NCI-H226 (cell line): Measurements from ENCODE around the gene CCDC127.
"Not testable (repeated sequence)": the region's sequence is repeated elsewhere in the genome, so short reads cannot be mapped to it uniquely, and the experiment has no call there.

ENCODE experiments used
- DNase-seq: peaks from one replicate; pipeline ENCODE4 v3.0.0-alpha.2; 2015

Gene CCDC127

GRCh38 chr5:231661-232060 lies 13.7 kb upstream of the CCDC127 start:
- no peak for DNase-seq

DNA sequence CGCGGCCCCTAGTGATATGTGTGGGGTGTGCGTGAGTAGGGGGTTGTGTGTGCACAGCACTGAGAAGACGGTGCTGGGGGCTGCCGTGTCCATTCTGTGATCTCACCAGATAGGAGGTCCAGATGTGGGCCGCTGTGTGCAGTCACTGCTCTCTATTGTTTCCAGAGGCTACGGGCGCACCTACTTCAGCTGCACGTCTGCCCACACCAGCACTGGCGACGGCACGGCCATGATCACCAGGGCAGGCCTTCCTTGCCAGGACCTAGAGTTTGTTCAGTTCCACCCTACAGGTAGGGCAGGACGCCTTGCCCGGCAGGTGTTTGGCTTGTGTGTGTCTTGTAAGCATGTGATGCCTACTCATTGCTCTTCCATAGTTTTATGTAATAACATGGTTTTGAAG lies 12.8 kb upstream of the CCDC127 start:
- no peak for DNase-seq

DNA sequence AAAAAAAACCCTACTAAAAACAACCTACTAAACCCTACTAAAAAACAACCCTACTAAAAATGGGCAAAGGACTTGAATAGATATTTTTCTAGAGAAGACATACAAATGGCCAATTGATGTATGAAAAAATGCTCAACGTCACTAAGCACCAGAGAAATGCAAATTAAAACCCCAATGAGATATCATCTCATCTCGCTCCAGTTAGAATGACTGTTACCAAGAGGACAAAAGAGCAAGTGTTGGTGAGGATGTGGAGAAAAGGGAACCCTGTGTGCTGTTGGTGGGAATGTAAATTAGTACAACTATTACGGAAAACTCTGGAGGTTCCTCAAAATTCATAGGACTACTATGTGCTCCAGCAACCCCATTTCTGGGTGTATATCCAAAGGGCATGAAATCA lies 10.9 kb upstream of the CCDC127 start:
- no peak for DNase-seq

DNA sequence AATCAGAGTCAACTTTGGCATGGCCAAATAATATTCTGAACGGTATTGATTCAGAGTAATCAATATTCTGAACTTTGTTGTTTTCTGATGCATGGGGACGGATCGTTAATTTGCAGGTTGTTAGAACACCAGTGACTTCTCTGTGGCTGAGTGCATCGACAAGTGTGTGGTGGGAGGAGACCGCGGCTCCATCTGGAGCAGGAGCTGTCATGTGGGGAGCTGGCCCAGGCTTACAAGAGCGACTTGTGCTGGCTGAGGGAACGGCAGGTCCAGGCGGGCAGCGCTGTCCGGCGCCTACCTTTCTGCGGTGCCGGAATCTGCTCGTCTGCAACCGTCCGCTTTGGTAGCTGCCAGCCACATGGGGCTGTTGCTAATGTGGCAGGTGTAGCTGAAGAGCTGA lies 9.4 kb upstream of the CCDC127 start:
- not testable (repeated sequence) for DNase-seq

- DNase-seq, result no peak
These were observed 7.4 kb upstream of the CCDC127 start for GRCh38 chr5:225334-225733.

- DNase-seq, result no peak
These were observed 5.8 kb upstream of the CCDC127 start for GRCh38 chr5:223791-224190.

GRCh38 chr5:222951-223715 lies 5.2 kb upstream of the CCDC127 start:
- not testable (repeated sequence) for DNase-seq

- DNase-seq, result no peak
These were observed 2.0 kb upstream of the CCDC127 start for GRCh38 chr5:219991-220390.

DNA sequence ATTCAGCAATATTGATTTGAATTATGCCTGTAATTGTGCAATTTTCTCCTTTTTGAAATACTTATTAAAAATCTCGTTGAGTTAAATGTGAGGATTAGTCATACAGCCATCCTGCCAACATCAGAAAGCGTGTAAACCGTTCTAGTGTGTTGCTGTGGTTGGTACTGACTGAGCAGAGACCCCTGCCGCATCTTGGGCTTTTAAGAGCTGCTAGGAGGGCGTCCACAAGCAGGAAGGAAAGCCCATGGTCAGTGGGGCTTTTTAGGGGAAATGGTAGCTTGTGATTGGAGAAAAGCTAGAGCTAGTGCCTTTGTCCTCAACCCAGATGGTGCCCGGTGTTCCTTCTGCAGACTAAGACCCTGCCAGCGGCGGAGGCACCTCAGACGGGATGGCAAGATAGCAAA lies 1.5 kb upstream of the CCDC127 start:
- no peak for DNase-seq

DNA sequence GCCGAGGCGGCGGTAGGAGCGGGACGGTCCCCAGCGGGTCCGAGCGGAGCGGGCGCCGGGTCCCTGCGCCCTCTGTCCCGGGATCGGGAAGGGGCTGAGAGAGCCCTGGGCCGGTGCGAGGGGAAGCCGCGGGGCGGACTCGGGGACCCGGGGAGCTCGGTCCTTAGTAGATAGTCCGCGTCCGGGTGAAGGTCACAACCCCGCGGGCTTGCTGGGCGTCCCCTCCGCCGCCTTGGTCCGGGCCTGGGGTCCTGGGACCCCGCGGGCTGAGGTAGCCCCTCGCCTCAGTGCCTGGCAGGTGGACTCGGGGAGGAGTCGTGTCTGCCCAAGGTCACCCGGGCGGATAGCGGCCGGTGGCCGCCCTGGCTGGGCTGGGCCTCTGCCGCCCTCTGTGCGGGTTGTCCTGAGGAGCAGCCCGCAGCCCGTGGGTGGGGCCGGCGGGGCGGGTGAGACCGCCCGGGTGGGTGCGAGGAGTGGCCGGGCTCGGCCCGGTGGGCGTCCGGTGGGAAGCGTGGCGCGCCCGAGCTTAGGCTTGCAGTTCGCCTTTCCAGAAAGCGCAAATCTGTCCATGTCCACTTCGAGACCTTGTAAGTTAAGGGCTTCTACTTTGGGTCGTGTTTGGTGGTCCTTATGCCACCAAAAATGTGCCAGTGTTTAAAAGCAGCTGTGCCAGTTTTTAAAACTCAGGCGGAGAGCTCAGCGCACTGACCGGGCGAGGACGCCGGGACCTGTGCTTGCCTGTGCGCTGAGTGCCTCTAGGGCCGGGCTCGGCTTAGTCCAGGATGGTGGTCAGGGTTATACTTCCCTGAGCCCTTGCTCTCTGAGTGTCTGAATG lies 721 bp upstream of the CCDC127 start:
- DNase-seq, result no peak

- not testable (repeated sequence) for DNase-seq
These were observed 1.9 kb downstream of the CCDC127 start for GRCh38 chr5:216076-216475.

- DNase-seq, result not testable (repeated sequence)
These were observed 2.7 kb downstream of the CCDC127 start for GRCh38 chr5:215256-215655.

GRCh38 chr5:213803-214395 lies 4.1 kb downstream of the CCDC127 start:
- DNase-seq, result no peak

DNA sequence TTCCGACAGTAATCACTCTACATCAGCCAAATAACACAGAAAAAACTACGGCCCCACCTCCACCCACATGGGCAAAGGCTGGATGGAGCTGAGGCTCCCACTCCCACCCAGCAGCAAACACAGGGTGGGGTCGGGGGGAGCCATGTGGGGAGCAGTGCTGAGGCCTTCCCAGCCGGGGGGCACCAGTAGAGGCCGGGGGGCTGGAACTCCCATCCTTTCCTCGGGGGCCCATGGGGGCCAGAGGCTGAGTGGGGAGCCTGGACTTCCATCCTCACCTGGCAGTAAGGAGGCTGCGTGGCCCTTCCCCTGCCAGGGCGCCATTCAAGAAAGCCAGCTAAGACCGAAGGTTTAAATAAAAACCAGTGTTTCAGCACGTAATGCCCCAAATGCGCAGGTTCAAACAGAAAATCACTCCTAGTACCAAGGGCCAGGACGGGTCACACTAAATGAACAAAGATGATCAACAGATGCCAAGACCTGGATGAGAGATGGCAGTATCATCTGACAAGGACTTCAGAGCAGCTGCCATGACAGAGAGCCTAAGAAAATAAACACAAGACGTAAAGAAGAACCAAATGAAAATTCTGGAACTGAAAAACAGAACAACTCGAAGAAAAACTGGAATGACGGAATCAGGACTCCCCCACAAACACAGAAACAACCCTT lies 9.4 kb downstream of the CCDC127 start:
- DNase-seq, result no peak

DNA sequence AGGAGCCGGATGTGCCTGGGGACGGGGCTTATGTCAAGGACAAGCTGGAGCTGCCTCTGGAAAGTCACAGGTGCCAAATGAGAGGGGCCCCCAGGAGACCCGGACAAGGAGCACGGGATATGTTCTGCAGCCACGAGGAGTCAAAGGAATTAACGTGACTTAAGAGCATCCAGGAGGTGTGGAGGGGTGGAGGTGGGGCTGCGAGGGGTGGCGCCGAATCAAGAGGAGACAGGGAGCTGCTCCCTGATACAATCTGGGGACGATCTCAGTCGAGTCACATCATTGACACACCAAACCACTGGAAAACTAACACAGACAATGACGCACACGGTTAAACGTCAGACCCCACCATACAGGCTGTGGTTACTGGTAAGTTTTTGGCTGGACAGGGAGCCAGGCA lies 10.4 kb downstream of the CCDC127 start:
- DNase-seq, result no peak

DNA sequence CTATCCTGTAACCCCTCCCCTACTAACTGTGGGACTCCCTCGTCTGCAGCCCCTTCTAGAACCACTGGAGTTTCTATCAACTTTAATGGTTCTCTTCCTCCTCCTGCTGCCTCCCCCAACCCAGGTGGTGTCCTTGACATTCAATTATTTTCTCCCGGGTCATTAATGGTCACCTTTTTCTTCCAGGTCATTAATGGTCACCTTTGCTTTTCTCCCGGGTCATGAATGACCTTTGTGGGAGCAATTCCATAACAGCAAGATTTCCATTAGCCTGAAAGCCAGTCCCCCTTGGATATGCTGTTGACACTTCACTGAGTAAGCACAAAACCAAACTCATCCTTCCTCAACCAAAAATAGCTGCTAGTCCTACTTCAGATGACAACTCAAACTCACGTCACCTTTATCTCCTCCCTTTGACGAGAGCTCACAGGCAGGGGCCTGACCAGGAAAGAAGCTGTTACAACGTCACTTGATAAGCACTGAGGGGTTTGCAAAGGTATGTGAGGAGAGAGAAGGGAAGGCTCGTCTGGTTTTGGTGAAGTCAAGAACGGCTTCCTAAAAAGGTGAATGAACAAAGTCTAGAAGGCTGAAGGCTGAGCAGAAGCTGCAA lies 10.9 kb downstream of the CCDC127 start:
- DNase-seq, result no peak

DNA sequence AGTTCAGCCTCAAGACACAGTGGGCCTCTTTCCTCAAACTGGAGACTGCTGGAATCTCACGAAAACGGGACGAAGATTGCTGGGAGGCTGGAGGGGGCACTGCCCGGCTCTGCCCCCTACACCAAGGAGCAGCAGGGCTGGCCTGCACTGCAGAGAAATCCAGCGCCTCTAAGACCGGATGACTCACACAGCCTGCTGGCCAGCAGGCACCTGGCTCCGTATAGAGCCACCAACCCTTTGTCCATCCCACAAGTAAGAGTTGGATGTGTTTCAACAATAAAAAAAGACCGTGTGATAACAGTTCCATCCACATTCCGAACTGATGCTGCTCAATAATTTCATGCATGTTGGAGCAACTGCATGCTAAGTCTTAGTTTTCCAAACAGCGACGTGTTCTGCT lies 11.5 kb downstream of the CCDC127 start:
- no peak for DNase-seq

- DNase-seq, result no peak
These were observed 12.8 kb downstream of the CCDC127 start for GRCh38 chr5:204966-205670.

DNA sequence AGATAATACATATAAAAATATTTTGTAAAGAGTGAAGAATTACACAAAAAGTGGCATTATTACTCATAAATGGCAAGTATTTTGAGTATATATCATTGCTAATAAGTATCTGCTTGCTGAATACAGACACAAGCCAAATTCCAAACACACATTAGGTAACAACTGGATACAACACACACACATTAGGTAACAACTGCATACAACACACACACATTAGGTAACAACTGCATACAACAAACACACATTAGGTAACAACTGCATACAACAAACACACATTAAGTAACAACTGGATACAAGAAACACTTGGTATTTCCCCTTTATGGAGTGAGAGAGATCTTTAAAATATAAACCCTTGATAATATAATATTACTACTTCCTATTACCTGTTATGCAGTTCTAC lies 13.5 kb downstream of the CCDC127 start:
- DNase-seq, result no peak

DNA sequence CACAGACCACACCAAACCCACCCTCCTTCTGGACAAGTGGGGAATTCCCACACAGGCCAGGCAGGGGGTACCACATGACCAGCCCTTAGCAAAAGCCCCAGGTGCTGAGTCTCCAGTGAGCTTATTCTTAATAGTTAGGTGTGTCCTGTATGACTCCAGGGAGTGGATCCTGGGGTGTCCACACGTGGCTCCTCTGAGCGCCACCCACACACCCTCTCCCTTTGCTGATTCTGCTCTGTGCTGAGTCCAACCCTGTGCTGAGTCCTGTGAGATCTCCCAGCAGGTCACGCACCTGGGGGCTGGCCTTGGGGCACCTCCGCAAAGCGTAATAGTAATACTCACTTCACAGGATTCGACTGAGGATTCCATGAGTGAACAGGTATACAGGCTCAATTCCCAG lies 14.0 kb downstream of the CCDC127 start:
- no peak for DNase-seq

- no peak for DNase-seq
These were observed 14.6 kb downstream of the CCDC127 start for GRCh38 chr5:203246-203930.

- DNase-seq, result no peak
These were observed 16.3 kb downstream of the CCDC127 start for GRCh38 chr5:201672-202071.
